LNCAP (cell line): Measurements from ENCODE around the gene SPIRE1.

Experiments used
- TF ChIP-seq, protein P1 (sequence below): fragments of 450-650 bp; IDR thresholded peaks from 2 replicates; pipeline ENCODE4 v1.5.1; 2017; ENCODE audit warnings: mild to moderate bottlenecking

The SPIRE1 gene

GRCh38 chr18:12645254-12645653, 12.7 kb downstream of the SPIRE1 start:
- TF ChIP-seq, protein P1, sequence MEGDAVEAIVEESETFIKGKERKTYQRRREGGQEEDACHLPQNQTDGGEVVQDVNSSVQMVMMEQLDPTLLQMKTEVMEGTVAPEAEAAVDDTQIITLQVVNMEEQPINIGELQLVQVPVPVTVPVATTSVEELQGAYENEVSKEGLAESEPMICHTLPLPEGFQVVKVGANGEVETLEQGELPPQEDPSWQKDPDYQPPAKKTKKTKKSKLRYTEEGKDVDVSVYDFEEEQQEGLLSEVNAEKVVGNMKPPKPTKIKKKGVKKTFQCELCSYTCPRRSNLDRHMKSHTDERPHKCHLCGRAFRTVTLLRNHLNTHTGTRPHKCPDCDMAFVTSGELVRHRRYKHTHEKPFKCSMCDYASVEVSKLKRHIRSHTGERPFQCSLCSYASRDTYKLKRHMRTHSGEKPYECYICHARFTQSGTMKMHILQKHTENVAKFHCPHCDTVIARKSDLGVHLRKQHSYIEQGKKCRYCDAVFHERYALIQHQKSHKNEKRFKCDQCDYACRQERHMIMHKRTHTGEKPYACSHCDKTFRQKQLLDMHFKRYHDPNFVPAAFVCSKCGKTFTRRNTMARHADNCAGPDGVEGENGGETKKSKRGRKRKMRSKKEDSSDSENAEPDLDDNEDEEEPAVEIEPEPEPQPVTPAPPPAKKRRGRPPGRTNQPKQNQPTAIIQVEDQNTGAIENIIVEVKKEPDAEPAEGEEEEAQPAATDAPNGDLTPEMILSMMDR: no peak

DNA sequence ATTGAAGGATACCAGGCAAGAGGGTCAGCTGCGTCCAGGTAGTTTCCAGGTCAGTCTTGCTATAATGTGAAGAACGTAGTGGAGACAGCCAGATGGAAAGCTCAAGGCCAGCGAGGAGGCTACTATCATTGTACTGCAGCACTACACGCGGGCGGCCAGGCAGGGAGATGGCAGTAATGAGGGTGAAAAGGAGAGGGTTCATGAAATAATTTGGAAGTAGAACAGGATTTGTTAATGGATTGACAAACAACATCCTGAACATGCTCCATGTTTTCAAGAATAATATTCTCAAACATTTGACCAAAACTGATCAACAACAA, 17.1 kb downstream of the SPIRE1 start:
- TF ChIP-seq, protein P1: no peak

DNA sequence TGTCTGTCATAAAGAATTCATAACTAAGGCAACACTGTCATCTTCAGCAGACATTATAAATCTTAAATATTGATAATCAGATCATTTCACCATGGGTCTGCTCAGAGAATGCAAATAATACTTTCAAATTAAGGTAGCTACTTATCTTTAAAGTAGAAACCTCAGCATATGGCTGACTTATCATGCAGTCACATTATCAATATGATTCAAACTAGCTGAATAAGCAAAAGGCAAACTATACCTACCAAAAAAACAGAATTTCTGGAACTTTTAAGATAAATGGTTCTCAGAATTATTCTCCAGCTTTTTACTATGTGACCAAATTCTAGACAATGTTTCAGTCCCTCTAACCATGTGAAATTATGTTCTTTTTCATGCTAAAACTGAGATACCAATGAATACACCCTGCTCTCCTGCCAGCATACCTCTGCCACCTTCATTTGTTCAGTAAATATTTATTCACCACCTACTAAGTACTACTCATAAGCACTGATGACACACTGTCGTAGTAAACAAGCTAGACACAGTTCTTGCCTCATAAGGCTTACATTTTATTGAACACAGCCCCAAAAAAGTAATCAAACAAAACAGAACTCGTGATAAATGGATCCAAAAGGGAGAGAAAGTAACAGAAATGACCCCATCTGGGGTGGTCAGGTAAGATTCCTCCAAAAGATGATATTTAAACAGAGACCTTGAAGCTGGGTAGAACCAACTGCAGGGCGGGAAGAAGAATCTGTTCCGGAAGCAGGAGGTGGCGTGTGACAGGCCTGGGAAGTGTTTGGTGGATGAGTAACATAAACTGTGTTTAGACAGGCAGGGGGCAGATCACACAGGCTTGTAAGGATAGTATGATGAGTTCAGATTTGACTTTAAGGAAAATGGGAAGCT, 17.7 kb downstream of the SPIRE1 start:
- TF ChIP-seq, protein P1: no peak

DNA sequence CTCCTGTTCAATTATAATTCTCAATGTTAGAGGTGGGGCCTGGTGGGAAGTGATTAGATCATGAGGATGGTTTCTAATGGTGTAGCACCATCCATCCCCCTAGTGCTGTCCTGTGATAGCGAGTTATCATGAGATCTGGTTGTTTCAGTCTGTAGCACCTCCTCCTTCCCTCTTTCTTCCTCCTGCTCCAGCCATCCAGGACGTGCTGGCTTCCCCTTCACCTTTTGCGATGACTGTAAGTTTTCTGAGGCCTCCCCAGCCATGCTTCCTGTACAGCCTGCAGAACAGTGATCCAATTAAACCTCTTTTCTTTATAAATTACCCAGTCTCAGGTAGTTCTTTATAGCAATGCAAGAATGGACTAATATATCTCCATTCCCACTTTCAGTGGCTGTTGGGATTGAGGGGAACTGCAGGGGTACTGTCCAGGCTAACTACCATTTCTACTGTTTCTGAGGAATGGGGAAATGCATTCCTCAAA, 19.2 kb downstream of the SPIRE1 start:
- TF ChIP-seq, protein P1: no peak

DNA sequence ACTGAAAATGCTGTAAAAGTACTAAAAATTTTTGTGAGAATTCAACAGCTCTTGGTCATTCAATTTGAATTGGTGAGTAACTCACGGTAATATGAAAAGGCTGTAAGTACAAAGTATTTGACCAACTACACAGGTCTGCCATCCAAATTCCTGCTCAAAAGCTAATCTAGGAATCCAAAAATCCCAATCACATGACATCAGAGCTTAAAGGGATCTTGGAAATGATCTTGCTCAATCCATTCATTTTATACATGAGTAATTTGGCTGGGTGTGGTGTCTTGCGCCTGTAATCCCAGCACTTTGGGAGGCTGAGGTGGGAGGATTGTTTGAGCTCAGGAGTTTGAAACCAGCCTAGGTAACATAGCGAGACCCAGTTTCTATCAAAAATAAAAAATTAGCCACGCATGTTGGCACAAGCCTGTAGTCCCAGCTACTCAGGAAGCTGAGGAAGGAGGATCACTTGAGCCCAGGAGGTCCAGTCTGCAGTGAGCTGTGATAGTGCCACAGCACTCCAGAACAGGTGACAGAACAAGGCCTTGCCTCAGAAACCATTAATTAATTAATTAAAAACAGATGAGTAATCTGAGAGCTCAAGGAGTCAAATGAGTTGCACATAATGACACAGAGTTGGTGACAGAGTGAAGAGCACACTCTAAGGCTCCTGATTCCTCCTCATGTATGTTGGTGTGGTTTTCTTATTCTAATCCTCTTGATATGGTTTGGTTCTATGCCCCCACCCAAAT, 19.8 kb downstream of the SPIRE1 start:
- TF ChIP-seq, protein P1: no peak

GRCh38 chr18:12637393-12637792, 20.5 kb downstream of the SPIRE1 start:
- TF ChIP-seq, protein P1: no peak

DNA sequence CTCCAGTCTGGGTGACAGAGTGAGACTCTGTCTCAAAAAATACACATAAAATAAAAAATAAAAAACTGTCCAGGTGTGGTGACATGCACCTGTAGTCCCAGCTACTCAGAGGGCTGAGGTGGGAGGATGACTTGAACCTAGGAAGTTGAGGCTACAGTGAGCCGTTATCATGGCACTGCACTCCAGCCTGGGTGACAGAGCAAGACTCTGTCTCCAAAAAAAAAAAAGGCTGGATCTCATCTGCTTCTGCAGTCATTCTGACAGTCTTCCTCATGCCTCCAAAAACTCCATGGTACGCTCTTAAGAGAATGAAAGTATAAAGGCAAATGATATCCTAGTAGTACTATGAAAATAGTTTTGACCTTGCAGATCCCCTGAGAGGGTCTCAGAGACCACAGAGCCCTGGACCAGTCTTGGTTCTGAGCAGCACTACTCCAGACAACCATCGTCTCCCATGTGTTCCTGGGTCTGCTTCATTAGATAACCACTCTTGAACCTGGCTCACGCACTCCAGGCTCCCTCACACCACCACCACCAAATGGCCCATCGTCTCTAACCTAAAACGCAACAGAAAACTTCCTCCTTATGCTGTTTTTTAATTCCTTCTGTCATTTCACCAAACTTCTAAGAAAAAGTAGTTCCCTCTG, 26.0 kb downstream of the SPIRE1 start:
- TF ChIP-seq, protein P1: no peak
